Loucy (cell line): ENCODE data around the gene AIMP1.

ENCODE experiments used
- H2AFZ ChIP-seq: fragments of 200-600 bp; sonication (generic); 2 replicates; pipeline ENCODE4 v1.6.0; 2016; ENCODE audit warnings: antibody characterized with exemption, mild to moderate bottlenecking, low read length, moderate library complexity
- H3F3A ChIP-seq: fragments of 200-600 bp; 2 replicates; pipeline ENCODE4 v1.6.0; 2016; ENCODE audit warnings: antibody characterized with exemption, low read depth, mild to moderate bottlenecking
- H3K27me3 ChIP-seq: fragments of 200-600 bp; sonication (generic); 2 replicates; pipeline ENCODE4 v1.6.1; 2014; ENCODE audit warnings: low read length, mild to moderate bottlenecking; ENCODE audit not compliant: insufficient read depth, poor library complexity, severe bottlenecking
- H3K36me3 ChIP-seq: fragments of 200-600 bp; sonication (generic); 2 replicates; pipeline ENCODE4 v1.6.1; 2016; ENCODE audit warnings: low read length; ENCODE audit not compliant: insufficient read depth
- H3K4me1 ChIP-seq: fragments of 200-600 bp; sonication (generic); 2 replicates; pipeline ENCODE4 v1.5.1; 2014; ENCODE audit warnings: low read length, mild to moderate bottlenecking; ENCODE audit not compliant: insufficient read depth, poor library complexity, severe bottlenecking
- H3K4me2 ChIP-seq: fragments of 200-600 bp; sonication (generic); 2 replicates; pipeline ENCODE4 v1.6.0; 2014; ENCODE audit warnings: antibody characterized with exemption, low read length, low read depth, mild to moderate bottlenecking; ENCODE audit not compliant: poor library complexity, severe bottlenecking
- H3K4me3 ChIP-seq: fragments of 200-600 bp; sonication (generic); 2 replicates; pipeline ENCODE4 v1.5.1; 2014; ENCODE audit warnings: low read length, mild to moderate bottlenecking, mixed read lengths; ENCODE audit not compliant: poor library complexity, severe bottlenecking
- H3K79me2 ChIP-seq: fragments of 200-600 bp; sonication (generic); 2 replicates; pipeline ENCODE4 v1.6.1; 2014; ENCODE audit warnings: low read length; ENCODE audit not compliant: insufficient read depth
- H3K9ac ChIP-seq: fragments of 200-600 bp; sonication (generic); 2 replicates; pipeline ENCODE4 v1.6.0; 2014; ENCODE audit warnings: mild to moderate bottlenecking, low read depth, low read length, moderate library complexity; ENCODE audit not compliant: poor library complexity, severe bottlenecking
- H3K9me2 ChIP-seq: fragments of 200-600 bp; sonication (generic); replicated peaks from 2 replicates; pipeline ENCODE4 v1.6.1; 2016; ENCODE audit warnings: low read depth, low read length, mixed read lengths
- H3K9me3 ChIP-seq: fragments of 200-600 bp; sonication (generic); 2 replicates; pipeline ENCODE4 v1.6.1; 2014; ENCODE audit warnings: mild to moderate bottlenecking, antibody characterized with exemption, low read length, low read depth; ENCODE audit not compliant: insufficient read depth
- H4K20me1 ChIP-seq: fragments of 200-600 bp; sonication (generic); 2 replicates; pipeline ENCODE4 v1.6.0; 2014; ENCODE audit warnings: antibody characterized with exemption, low read length, mild to moderate bottlenecking; ENCODE audit not compliant: insufficient read depth, poor library complexity, severe bottlenecking
- EZH2phosphoT487 ChIP-seq: fragments of 200-600 bp; IDR thresholded peaks from 2 replicates; pipeline ENCODE4 v1.6.1; 2018; ENCODE audit warnings: antibody characterized with exemption, mild to moderate bottlenecking, moderate library complexity, borderline replicate concordance
- TF ChIP-seq, protein P1 (sequence below): fragments of 200-600 bp; sonication (generic); conservative IDR thresholded peaks from 2 replicates; pipeline ENCODE4 v1.5.1; 2014; ENCODE audit warnings: mild to moderate bottlenecking, antibody characterized with exemption, low read length

Gene AIMP1

GRCh38 chr4:106291678-106292077 lies 24.7 kb upstream of the AIMP1 start:
- Histone ChIP-seq H3K4me2 (no peak overlapping the region), H3K4me1 (no peaks in the 10 kb centered on the region), H3K9me3 (no peaks in the 10 kb centered on the region), H3K27me3 (no peaks in the 10 kb centered on the region), H3F3A (no peaks in the 10 kb centered on the region), H3K9ac (no peak overlapping the region), H3K79me2 (no peaks in the 10 kb centered on the region), H3K9me2 (no peaks in the 10 kb centered on the region), H4K20me1 (no peaks in the 10 kb centered on the region), H2AFZ (no peak overlapping the region), H3K36me3 (peaks cover 27% of the 10 kb centered on the region; the same call in 1 of the 2 replicates), H3K4me3 (no peak overlapping the region)
- TF ChIP-seq, protein P1, sequence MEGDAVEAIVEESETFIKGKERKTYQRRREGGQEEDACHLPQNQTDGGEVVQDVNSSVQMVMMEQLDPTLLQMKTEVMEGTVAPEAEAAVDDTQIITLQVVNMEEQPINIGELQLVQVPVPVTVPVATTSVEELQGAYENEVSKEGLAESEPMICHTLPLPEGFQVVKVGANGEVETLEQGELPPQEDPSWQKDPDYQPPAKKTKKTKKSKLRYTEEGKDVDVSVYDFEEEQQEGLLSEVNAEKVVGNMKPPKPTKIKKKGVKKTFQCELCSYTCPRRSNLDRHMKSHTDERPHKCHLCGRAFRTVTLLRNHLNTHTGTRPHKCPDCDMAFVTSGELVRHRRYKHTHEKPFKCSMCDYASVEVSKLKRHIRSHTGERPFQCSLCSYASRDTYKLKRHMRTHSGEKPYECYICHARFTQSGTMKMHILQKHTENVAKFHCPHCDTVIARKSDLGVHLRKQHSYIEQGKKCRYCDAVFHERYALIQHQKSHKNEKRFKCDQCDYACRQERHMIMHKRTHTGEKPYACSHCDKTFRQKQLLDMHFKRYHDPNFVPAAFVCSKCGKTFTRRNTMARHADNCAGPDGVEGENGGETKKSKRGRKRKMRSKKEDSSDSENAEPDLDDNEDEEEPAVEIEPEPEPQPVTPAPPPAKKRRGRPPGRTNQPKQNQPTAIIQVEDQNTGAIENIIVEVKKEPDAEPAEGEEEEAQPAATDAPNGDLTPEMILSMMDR = no peak
- TF ChIP-seq EZH2phosphoT487 = no peak

DNA sequence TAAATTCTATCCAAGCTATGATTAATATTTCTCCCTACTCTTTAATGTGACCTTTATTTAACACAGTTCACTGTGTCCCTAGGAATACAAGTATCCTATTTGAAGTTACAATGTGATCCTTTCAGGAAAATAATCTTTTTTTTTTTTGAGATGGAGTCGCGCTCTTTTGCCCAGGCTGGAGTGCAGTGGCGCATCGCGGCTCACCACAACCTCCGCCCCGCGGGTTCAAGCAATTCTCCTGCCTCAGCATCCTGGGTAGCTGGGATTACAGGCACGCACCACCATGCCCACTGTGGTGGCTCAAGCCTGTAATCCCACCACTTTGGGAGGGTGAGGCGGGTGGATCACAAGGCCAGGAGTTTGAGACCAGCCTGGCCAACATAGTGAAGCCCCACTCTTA lies 22.3 kb upstream of the AIMP1 start:
- no peaks in the 10 kb centered on the region for H3K79me2 ChIP-seq
- no peak overlapping the region for H3K9ac ChIP-seq
- H3K4me1 ChIP-seq = no peaks in the 10 kb centered on the region
- H2AFZ ChIP-seq = no peak overlapping the region
- no peaks in the 10 kb centered on the region for H3F3A ChIP-seq
- no peaks in the 10 kb centered on the region for H3K27me3 ChIP-seq
- H3K9me3 ChIP-seq = no peaks in the 10 kb centered on the region
- H3K4me2 ChIP-seq = no peak overlapping the region
- no peak overlapping the region for H3K4me3 ChIP-seq
- H4K20me1 ChIP-seq = no peaks in the 10 kb centered on the region
- TF ChIP-seq, protein P1 = no peak
- TF ChIP-seq EZH2phosphoT487 = no peak
- H3K36me3 ChIP-seq = peaks cover 27% of the 10 kb centered on the region; the same call in 1 of the 2 replicates
- no peaks in the 10 kb centered on the region for H3K9me2 ChIP-seq

- no peaks in the 10 kb centered on the region for H3F3A ChIP-seq
- H3K9me2 ChIP-seq = no peaks in the 10 kb centered on the region
- H3K36me3 ChIP-seq = peaks cover 18% of the 10 kb centered on the region; the same call in 1 of the 2 replicates
- no peak overlapping the region for H3K4me2 ChIP-seq
- H3K4me3 ChIP-seq = no peak overlapping the region
- no peaks in the 10 kb centered on the region for H3K9me3 ChIP-seq
- H3K79me2 ChIP-seq = no peaks in the 10 kb centered on the region
- no peak overlapping the region for H2AFZ ChIP-seq
- TF ChIP-seq EZH2phosphoT487 = no peak
- TF ChIP-seq, protein P1 = no peak
- no peaks in the 10 kb centered on the region for H3K27me3 ChIP-seq
- no peak overlapping the region for H3K9ac ChIP-seq
- no peaks in the 10 kb centered on the region for H3K4me1 ChIP-seq
- no peaks in the 10 kb centered on the region for H4K20me1 ChIP-seq
Measured at GRCh38 chr4:106297245-106298035, 18.9 kb upstream of the AIMP1 start.
